Vagina (tissue), 2 donors: ENCODE results near the gene HMBS.

Source experiments
- CTCF ChIP-seq, 3 experiments: fragments of 450-650 bp in 2 of 3; fragments of 200-600 bp in 1 of 3; sonication (generic) in 1 of 3; IDR thresholded peaks; one replicate each; pipeline ENCODE4 v1.5.1; 2017 to 2019; ENCODE audit warnings: antibody characterized with exemption in 3 of 3, mild to moderate bottlenecking in 2 of 3, moderate library complexity in 2 of 3
- POLR2A ChIP-seq, 2 donors: fragments of 450-650 bp; IDR thresholded peaks; one replicate each; pipeline ENCODE4 v1.6.1; 2017; ENCODE audit warnings: antibody characterized with exemption in 2 of 2, mild to moderate bottlenecking in 2 of 2, moderate library complexity in 2 of 2
- POLR2AphosphoS5 ChIP-seq, 2 donors: sonication (generic); formaldehyde crosslinking; IDR thresholded peaks; one replicate each; pipeline ENCODE4 v1.9.0; 2017; ENCODE audit warnings: antibody characterized with exemption in 2 of 2, mild to moderate bottlenecking in 2 of 2, low read depth in 1 of 2; ENCODE audit not compliant: insufficient read depth in 1 of 2

- TF ChIP-seq CTCF (IDR thresholded peaks at IDR 0.05): no peak
- no peak for TF ChIP-seq POLR2AphosphoS5 (IDR thresholded peaks at IDR 0.05; ENCODE audit: insufficient read depth in 1 of 2, low read depth in 1 of 2)
- no peak for TF ChIP-seq POLR2A (IDR thresholded peaks at IDR 0.05)
These were observed 761 bp downstream of the HMBS start for GRCh38 chr11:119085437-119085847.
